ENCODE results near the gene SGSM2.

SGSM2 gene

GRCh38 chr17:2387086-2388019 is 50.1 kb downstream of the SGSM2 start:
- DNase-seq, result no peak

DNA sequence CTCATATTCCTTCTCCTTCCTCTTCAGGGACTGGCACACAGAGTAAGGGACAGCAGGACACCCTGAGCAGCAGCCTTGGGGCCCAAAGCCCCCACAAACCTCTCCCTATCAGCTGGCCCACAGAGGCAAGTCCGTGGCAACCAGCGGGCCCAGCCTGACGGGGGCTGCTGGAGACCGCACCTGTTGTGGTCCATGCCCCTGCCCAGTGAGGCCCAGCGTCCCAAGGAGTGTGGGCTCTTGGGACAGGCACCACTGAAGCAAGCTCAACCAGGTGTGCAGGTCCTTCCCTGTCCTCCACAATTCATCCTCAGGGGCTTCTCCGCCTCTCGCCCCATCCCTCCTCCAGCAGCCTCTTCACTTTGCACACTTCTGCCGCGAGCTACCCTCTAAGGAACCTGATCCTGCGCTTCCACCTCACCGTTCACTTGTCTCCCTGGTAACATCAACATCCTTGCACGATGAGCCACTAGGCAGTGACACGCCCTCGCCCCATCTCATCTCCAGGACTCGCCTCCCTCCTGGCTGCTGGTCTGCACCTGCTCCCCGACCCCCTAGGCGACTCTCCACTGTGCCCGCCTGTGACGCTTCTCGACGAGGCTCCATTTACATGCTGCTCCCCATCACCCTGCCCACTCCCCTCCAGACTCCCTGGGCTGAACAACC is 50.9 kb downstream of the SGSM2 start:
- no peak for DNase-seq

- DNase-seq, result no peak
Observed at GRCh38 chr17:2388683-2389055, 51.4 kb downstream of the SGSM2 start.

DNA sequence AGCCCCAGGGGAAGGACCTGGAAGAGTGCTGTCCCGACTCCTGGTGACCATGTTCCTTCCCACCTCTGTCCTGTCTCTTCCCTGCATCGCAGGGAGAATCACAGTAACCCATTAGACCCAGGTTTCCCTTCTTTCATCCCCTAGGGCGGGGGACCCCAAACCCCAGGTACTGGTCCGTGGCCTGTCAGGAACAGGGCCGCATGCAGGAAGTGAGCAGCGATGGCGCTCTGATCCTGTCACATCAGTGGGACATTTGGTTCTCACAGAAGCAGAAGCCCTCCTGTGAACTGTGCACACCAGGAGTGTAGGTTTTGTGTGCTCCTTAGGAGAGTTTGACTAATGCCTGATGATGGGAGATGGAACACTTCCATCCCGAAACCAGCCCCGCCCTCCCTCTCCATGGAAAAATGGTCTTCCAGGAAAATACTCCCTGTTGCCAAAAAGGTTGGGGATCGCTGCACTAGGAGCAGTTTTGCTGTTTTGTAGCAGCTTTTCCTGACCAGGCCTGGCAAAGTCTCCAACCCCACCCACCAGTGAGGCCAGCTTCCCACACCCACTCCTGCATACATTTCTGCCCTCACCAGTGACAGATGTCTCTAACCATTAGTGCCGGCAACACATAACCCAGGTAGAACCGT is 53.0 kb downstream of the SGSM2 start:
- DNase-seq, result no peak

GRCh38 chr17:2391597-2392251 is 54.4 kb downstream of the SGSM2 start:
- DNase-seq, result no peak

DNA sequence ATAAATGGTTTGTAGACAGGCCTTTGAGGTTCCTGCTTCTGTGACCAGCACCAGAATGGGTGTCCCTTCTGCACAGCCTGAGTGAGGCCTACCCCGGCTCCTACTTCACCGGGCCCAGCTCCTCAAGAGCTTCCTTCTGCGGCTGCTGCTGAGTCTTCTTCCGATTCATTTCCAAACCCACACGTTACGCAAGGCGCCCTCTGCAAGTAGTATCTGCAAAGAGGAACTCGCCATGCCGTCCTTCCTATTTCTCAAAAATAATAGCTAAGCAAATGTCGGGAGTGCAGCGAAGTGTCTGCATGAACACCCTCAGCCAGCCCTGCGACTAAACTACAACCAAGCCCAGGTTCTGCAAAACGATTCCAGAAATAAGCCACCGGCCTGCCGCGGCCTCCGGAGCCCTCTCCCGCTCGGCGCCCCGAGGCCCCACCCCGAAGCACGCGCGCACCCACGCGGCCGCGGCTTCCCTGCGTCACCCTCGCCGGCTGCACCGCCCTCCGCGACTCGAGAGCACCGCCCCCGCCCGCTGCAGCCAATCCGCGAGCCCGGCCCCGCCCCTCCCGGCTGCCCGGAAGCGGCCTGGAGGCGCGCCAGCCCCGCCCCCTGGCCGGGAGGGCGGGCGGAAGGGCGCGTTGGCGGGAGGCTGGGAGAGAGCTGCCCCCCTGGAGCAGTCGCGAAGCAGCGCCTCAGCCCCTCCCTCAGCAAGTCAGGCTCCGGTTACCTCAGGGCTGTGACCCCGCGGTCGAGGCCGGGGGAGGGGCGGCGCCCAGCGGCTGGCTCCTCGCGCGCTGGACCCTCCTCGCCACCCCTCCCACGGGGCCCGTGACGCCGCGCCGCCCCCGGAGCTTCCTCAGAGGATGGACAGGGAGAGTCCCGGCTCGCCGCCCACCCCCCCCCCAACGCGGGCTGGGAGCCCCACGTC is 55.2 kb downstream of the SGSM2 start:
- peak; percentile 85 to 94 for DNase-seq

DNA sequence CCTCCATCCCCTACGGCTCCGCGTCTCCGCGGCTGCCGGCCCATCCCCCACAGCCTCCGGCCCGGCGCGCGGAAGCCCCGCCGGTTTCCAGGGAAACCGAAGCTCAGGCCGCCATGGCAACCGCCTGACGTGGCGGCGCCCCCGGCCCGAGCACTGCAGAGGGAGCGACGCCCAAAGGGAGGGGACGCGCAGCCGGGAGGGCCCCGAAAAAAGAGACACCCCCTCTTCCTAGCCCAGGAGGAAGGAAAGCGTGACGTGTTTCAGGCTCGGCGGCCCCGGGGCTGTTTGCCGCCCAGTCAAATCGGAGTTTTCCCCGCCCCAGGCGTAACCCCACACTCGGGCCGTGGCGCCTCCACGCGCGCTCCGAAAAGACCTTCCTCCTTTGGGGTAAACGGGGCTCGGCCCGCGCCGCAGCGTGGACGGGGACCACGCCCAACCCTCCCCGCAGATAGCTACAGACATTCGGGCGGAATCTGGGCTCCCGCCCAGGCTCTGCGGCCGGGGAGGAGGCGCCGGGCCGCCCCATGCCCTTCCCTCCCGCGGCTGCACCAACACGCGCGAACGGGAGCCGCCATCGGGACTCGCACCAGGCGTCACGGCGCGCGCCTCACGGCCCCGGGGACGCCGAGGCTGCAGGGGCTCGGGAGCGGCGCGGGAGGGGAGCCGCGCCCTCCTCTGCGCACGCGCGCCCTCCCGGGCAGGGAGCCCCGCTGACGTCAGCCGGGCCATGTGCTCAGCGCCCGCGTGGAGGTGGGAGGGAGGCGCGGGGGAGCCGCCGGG is 56.1 kb downstream of the SGSM2 start:
- peak; percentile 82 to 89 for DNase-seq

DNA sequence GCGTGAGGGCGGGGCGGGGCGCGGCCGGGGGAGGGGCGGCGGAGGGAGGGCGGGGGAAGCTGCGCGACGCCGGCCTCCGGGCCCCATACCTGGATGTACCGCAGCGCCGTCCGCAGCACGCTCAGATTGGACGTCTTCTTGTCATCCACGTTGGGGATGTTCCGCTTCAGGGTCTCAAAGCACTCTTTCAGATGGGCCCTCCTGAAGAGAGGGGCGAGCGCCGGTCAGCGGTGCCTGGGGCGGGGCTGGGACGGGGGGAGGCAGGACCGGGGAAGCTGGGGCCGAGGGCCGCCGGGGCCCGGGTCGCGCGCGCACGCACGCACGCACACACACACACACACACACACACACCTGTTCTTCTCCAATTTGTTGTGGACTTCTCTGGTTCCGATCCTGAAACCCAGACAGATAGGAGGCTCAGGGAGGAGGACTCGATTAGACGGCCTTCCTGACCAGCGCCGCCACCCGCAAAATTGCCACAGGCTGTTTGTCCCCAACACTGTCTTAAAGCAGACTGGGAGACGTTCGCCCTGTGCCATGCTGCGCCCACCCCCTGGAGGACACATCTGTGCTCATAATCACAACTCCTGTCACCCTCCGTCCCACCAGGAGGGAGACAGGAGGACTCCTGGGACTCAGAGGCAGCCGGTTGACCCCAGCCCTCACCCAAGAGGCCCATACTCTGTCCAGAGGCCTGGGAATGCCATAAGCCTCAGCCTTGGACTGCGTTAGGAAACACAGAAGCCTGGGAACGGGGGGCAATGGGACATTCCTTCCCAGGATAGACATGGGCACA is 56.9 kb downstream of the SGSM2 start:
- peak in 1 of 2 experiments; percentile 37 for DNase-seq

- DNase-seq, result no peak
Observed at GRCh38 chr17:2394775-2395201, 57.5 kb downstream of the SGSM2 start.

DNA sequence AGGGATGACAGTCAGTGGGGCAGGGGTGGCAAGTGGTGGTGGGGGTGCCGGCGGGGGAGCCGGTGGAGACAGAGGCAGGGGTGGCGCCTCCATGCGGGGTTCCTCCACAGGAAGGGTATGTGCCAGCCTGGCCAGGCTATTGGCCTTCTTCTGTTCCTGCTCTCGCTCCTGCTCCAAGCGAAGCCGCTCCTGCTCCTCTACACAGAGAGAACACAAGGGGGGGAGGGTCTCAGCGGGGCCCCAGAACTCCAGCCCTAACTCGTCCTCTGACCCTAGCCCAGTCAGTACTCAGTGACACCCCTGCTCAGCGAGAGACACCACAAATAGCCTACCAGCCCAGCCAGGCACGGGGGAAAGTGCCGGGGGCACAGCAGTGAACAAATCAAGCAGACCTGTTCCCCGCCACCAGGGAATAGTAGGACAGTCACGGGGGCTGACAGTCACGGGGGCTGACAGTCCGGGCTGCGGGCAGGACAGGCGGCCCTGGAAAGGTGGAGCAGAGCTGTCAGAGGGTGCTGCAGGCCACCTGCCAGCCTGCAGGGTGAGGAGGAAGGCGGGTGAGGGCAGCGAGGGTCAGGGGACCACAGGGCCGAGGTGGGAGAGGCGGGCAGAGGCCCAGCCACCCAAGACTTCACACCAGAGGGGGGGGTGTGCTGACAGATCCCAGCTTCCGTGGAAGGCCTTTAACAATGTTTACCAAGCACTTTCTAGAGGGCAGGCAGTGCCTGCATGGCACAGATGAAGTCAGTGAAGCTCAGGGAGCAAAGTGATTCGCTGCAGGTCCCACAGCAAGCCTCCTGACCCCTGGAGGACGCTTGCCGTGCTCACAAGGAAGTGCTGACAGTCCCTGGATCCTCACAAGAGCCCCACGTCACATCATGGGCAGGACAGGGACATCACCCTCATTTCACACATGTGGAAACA is 58.2 kb downstream of the SGSM2 start:
- no peak for DNase-seq

- no peak for DNase-seq
Observed at GRCh38 chr17:2396192-2396567, 58.9 kb downstream of the SGSM2 start.

DNA sequence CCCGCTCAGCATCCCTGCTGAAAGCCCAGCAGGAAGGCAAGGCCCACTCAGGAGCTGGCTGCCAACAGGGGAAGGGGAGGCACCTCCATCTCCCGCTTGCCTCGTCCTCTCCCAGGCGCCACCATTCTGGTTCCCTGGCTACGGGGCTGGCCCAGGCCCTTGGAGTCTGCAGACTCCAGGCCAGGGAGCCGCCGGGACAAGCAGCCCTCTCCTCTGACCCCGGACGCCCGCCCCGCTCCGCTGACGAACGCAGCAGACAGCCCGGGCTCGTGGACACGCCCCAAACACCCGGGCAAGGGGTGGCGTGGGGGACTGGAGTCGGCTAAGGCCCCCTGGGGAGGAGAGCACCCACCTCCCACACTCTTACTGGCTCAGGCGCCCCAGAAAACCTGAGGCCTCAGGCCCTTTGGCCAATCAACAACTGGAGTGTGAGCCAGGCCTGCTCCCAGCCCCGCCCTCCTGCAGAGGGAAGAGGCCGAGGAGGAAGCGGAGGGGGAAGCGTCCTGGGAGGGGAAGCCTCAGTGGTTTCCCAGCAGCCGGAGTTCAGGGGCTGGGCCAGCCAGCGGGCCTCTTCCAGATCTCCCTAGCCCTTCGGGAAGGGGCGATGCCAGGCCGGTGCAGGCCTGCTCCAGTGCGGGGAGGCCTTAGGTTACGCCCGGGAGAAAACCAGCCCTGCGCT is 59.4 kb downstream of the SGSM2 start:
- no peak for DNase-seq

- no peak for DNase-seq
Observed at GRCh38 chr17:2397247-2398171, 60.2 kb downstream of the SGSM2 start.

DNA sequence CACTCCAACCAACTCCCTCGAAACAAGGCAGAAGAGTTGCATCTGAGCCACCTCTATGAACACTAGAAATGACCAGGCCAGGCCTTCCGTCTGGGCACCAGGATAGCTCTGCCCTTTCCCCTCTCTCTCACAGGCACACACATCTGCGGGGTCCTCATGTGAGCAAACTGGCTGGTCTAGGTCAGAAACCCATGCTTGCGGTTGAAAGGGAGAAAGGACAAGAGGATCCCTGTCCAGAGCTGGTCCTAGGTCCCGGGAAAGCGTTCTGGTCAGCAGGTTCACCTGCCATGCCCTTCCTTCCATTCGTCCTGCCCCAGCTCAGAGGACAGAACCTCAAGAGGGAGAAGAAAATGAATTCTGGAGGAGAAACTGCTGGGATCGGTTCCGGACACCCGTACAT is 60.9 kb downstream of the SGSM2 start:
- DNase-seq, result no peak

DNA sequence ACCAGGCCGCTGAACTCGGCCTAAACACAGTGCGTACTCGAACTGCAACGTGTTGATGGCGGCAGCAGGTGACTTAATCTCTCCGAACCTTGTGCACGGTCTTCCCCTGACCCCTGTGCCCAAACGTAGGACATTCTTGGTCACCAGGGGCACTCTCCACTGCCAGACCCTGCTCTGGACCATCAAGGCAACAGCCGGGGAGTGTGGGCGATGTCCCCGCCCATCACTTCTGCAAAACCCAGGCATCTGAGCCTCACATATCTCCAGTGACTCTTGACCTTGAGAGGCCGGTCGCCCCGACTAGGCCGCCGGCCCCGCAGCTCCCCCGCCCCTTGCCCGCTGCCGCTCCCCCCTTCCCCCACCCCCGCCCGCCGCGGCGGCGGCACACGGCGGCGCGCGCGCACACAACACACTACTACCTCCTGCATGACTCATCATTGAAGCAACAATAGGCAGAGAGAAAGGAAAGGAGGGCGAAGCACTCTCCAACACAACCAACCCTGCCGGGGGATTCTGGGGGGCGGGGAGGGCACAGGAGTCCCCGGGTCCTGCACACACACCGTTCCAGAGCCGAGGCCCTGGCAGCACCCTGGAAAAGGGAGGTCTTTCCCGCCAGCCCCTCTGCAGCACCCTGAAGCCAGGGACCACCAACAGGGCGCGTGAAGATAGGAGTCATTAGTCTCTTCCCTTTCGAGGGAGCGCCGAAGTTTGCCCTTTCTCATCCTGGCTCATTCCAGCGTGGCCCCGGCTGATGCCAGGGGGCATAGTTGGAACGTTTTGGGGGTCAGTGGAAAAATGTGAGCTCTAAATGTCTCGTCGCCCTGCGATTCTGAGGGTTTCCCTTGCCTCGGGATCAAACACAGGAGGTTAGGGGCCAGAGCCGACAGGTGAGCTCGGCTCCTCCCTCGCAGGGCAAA is 61.6 kb downstream of the SGSM2 start:
- DNase-seq, result peak; percentile 50 to 75

All from NCI-H1930 (cell line).